NCI-H1436 treated with DMSO at 0.1 percent for 48 hours (cell line): Measurements from ENCODE around the gene HAPLN3.

Experiments used
- DNase-seq: peaks from one replicate; lab custom pipeline; 2025; lab: John Stamatoyannopoulos, UW

HAPLN3 gene

DNA sequence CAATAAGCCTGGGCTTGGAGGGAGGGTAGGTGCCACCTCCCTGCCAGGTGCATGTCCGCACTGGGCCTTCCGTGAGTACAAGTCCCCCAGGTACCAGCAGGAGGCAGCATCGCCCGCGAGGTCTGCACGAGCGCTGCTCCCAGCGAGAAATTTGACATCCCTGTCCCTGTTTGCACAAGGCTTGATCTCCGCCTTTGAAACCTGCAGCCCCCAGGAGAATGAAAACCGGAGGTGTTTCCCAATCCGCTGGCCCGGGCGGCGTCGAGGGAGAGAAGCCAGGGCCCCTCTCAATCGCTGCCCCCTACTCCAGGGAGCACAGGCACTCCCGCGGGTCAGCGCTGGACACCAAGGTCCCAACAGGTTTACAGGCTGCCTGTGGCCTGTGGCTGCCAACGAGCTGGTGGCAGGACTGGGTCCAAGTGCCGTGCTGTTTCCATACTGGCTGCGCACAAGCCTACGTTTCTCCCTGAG is 961 bp downstream of the HAPLN3 start:
- no peak for DNase-seq

DNA sequence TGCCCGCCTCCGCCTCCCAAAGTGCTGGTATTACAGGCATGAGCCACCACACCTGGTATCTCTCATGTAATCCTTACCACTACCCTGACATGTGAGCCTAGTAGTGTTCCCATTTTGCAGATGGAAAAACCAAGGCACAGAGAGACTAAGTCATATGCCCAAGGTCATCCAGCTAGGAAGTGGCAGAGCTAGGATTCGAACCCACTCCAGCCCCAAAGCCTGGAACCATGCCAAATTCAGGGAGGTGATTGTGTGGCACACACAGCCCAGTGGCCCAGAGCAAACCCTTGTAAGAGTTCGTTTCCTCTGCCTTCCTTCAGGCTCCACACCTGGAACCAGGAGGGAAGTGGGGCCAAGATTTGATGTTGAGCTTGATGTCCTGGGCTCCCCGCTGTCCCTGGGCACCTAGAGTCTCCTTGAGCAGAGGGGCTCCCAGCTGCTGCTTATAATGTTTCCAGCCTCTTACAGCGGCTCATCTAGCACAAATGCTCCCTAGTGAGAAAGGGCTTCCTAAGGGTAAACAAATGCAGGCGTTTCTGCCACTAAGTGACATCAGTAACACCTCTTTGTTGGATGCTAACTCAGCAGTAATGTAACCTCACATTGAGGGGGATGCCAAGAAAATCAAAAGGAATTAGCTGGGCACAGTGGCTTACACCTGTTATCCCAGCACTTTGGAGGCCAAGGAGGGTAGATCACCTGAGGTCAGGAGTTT is 3.6 kb downstream of the HAPLN3 start:
- DNase-seq = no peak

DNA sequence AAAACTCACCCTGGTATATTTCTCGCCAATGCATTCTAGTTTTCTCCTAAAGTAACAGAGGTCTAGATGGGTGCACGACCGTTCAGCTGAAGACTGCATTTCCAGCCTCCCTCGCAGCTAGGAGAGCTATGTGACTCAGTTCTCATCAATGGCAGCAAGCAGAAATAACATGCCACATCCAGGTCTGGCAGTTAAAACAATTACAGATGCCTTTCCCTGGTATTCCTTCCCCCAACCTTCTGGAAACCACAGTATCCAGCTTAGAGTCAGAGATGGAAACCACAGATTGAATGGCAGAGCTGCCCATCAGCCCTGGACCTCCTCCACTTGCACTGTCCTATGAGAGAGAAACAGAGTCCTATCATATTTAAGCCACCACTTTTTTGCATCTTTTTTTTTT is 4.8 kb downstream of the HAPLN3 start:
- DNase-seq = no peak

DNA sequence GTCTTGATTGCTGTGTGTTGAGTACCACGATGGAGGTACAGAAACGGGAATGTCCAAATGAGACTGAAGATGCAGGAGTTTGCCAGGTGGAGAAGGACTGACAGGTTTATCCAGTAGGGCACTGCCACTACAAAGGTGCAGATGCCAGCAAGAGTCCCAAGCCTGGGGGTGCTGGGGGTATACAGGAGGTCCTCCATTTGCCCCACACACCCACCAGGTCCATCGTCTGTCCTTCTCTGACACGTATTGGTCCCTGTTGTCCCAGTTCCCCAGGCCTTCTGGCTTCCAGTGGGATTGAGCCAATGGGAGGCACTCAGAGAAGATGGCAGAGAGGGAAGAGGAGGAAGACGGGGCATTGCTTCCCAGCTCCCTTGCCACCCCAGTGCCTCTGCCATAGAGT is 6.6 kb downstream of the HAPLN3 start:
- no peak for DNase-seq

DNA sequence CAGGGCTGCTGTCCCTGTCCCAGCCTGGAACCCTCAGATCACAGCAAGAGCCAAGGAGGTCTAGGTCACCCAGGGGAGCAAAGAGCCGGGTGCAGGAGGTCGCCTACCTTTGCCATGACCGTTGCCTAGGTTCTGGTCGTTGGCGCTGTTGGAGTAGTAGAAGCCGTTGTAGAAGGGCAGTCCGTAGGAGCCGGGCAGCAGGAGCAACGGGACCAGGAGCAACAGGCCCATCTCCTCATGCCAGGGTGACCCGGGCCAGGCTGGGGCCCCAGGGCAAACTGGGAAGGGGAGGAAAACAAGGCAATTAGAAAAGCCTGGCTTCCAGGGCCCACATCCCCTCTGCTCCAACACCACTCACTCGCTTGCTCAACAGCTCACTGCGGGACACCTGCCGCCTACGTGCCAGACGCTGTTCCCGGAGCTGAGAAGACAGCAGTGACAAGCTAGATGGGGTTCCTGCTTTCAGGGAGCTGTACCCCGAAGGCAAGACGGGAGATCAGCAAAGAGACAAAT is 8.2 kb downstream of the HAPLN3 start:
- no peak for DNase-seq

DNA sequence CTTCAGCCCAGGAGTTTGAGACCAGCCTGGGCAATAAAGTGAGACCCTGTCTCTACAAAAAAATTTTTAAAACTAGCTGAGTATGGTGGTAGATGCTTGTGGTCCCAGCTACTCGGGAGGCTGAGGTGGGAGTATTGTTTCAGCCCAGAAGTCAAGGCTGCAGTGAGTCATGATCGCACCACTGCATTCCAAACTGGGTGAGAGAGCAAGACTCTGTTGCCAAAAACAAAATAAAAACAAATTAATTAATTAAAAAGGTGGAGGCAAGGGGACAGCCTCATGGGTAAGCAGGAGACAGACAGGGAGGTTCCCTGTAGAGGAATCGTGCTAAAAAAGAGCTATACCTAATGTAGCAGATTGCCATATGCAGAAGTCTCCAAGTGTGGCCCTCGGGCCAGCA is 12.6 kb downstream of the HAPLN3 start:
- no peak for DNase-seq

DNA sequence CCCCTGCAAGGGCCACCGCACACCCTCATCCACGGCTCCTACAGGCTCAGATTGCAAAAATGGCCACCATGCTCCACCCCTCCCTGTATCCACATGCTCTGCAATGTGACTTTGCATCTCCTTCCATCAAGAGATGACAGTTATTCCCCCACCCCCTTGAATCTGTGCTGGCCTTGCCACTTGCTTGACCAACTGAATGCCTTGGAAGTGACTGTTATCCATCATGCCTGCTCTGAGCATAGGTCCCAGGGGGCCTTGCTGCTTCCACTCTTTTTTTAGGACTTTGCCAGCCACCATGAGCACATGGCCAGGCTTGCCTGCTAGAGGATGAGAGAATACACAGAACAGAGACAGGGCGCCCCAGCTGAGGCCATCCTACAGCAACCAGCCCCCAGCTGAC is 13.6 kb downstream of the HAPLN3 start:
- DNase-seq = no peak

DNA sequence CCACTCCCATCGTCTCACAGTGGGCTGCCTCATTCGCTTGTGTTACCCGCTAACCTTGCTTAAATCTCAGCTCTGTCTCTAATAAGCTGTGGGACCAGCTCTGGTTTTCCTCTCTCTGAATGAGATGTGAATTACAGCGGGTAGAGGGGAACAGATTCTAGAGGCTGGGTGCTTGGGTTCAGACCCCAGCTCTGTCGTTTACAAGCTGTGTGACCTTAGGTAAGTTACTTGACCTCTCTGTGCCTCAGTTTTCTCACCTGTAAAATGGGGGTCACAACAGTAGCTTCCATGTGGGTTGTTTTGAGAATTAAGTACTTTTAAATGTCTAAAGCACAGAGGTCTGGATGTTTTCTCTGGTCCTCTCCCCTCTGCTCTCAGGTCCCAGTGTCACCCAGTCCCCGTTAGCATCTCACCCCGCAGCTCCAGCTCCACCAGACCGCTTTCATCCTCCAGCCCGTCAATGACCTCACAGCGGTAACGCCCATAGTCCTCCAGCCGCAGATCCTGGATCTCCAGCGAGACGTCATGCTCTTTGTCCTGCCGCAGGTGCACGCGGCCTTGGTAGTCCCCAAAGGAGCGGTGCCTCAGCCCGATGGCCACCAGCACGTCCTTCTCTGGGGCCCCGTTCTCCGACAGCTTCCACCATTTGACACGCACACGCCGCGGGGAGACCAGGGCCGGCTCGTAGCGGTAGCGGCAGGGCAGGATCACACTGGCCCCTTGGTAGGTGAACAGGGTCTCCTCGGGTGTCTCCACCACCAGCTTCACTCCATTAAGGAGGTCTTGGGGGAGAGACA is 14.2 kb downstream of the HAPLN3 start:
- DNase-seq = no peak

DNA sequence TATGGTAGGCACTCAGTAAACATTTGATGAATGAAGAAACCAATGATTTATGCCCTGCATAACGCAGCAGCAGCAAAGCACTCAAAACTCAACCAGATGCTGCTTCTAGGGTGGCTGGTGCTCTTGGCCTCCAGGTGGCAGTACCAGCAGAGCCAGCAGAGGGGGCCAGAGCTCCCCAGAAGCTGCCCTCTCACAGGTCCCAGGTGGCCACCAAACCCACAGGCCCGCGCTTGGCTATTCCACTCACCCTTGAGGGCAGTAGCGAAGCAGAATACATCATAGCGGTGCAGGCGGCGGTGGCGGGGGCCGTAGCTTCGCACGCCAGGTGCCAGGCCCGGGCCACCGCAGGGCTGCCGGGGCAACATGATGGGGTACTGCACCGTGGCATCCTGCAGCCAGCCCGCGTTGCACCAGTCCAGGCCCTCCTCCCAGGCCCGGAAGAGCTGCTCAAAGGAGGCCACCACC is 16.6 kb downstream of the HAPLN3 start:
- no peak for DNase-seq

DNA sequence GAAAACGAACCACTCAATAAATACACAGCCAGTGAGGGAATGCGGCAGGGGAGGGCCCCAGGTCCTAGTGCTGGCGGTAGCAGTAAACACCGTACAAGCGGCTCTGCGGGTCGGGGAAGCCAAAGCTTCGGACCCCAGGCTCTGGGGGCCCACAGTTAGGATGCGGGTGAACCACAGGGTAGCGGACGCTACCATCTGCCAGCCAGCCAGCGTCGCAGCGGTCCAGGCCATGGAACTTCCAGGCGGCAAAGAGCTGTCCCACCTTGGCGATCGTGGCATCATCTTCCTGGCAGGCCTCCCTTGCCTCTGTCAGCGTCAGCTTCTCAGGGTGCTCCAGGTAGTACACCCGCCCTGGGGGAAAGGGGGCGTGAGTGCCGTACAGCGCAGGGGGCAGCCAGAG is 17.4 kb downstream of the HAPLN3 start:
- no peak for DNase-seq

DNA sequence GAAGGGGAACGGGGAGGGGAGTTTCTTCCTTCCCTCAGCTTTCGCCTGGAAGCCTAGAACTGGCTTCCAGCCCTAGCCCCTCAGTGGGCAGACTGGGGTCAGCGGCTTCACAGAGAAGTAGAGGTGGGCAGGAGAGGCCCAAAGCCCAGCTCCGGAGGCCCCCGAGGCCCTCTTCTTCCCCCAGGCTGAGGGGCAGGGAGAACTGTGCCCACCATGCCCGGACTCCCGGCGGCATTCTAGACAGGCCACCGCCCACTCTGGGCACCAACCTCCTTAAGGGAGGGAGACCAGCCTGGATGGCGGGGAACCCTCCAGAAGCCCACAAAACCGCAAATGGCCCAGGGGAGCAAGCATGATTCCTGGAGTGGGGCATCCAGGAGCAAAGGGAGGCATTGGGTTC is 17.9 kb downstream of the HAPLN3 start:
- no peak for DNase-seq

DNA sequence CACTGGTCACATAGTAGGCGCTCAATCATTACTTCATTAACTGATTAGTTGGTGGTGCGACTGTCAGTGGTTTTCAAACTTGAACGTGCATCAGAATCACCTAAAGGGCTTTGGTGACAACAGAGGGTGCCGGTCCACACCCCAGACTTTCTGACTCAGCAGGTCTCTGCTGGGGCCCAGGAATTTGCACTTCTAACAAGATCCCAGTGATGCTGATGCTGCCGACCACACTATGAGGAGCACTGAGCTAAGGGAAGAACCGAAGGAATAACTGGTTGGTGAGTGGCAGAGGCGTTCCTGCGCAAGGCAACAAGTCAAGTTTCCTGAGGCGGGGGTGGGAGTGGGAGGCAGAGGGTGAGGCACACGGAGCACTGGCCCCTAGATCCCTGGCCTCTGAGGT is 18.8 kb downstream of the HAPLN3 start:
- DNase-seq = no peak

DNA sequence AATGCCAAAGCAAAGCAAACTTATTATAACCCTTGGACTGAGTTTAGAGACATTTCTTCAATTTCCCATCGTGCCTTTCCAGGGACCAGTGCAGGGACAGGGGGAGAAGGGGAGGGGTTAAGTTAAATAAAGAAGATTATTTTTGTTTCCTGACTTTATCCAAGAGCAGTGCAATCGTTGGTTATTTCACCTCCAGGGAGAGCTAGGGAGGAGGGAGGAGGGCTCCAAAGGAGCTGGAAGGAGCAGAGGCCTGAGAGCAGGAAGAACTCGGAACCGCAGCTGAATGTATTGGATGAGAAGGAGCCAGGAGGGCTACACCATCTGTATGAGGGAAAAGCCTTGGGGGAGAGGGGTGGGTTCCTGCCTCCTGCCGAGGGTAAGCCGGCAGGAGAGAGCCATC is 20.7 kb downstream of the HAPLN3 start:
- DNase-seq = no peak

DNA sequence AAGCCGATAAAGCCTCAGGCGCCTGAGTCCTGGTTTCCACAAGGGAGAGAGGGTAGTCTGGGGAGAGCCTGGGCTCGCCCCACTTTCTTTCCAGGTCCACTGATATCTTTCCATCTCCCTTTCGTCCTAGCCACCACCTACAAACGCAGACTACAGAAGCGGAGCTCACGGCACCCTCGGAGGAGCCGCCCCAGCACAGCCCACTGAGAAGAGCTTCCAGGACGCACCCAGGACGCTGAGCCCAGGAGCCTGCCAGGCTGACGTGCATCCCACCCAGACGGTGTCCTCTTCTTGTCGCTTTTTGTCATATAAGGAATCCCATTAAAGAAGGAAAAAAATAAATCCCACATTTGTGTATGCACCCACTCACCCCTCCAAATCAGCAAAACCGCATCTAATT is 21.1 kb downstream of the HAPLN3 start:
- DNase-seq = no peak

DNA sequence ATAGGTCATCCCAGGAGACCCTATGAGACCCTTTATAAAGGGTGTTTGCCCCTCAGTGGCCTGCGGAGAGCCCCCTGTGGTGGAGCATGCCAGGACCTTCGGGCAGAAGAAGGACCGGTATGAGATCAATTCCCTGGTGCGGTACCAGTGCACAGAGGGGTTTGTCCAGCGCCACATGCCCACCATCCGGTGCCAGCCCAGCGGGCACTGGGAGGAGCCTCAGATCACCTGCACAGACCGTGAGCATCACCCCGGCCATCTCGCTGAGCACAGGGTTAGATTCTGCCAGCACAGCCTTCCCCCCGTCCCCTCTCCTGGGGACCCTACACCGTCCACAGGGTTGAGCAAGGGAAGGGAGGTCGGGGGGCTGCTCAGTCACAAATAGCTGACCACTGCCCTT is 21.6 kb downstream of the HAPLN3 start:
- DNase-seq = no peak

DNA sequence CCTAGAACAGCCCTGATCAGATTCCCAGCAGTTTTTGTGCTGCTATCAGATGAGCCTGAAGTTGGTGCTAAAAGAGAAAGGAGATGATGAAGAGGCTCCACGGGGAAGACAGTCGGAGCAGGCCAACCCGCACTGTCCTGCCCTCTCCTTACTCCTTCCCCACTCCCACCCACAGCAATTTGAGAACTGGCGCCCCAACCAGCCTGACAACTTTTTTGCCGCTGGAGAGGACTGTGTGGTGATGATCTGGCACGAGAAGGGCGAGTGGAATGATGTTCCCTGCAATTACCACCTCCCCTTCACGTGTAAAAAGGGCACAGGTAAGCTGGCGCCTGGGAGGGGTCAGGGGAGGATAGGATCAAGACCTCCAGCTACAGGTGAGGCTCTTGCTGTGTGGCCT is 22.6 kb downstream of the HAPLN3 start:
- DNase-seq = no peak

DNA sequence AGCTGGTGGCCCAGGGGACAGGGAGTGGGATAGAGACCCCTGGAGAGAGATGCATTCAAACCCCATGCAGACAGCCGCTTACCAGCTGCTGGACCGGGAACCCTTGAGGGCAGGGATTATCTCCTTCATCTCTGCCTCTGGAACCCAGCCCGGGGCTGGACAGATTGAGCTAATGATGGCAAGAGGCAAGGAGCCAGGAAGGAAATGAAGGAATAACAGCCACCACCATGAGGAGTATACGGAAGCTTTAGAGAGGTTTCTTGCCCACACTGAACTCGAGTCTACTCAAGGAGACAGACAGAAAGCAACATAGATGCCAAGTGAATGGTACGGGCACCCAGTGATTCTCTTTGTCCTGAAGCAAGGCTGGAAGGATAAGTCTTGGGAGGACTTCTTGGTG is 23.2 kb downstream of the HAPLN3 start:
- DNase-seq = no peak

DNA sequence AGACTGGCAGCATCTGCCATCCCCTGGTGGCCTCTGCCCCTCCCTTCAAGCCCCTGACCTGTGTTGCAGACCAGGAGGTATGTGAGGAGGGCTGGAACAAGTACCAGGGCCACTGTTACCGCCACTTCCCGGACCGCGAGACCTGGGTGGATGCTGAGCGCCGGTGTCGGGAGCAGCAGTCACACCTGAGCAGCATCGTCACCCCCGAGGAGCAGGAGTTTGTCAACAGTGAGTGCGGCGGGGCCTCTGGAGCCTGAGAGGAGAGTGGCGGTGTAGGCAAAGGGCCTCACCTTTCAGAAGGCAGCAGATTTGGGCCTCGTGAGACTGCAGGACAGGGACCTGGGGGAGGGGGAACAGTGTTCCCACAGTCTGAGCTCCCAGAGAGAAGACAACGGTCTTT is 24.0 kb downstream of the HAPLN3 start:
- DNase-seq = no peak

DNA sequence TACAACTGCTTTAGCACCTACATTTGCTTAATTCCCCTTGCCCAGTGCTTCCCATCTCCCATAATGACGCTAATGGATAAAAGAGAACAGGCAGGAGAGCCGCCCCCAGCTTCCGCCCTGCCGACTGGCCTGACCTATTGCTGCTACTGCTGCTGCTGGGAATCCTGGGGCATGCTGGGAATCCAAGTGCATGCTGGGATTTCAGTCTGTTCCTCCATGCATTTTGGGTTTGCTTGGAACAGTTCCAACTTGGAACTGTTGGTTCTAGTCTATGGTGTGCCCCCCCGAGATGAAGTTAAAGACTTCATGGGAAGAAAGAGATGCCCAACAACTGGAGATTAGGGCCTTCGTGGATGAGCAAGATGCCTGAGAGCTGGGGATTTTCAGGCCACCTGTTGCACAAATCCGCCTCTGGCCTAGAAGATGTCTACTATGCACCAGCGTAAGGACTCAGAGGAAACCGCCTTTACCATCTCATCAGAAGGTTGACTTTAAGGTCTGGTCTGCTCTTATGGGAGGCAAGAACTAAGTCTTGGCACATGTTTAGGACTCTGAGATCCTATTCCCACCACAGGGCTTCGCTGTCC is 29.0 kb downstream of the HAPLN3 start:
- DNase-seq = no peak

DNA sequence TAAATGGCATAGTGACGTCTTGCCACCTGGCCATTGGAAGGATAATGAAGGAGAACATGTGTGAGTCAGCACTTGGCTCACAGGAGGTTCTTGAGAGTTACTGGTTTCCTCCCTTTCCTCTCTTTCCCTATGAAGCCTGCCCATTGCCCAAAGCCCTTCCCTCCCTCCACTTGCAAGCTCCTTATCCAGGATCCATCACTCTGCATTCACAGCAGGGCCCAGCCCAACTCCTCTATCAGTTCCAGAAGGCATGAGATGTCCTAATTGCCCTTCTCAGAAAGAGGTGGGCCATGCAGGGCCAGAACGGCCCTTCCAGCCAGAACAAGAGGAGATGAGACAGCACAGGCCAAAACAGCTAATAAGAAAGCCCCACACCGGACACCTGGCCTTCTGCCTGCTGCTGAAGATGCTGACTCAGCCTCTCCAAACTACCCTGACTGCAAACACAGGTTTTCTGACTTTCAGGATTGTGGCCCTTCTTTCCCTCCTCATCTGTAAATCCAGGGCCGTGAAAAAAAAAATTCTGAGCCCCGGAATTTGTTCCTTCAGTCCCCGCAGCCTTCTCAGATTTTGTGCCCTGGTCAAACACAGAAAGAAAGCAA is 29.7 kb downstream of the HAPLN3 start:
- DNase-seq = no peak

DNA sequence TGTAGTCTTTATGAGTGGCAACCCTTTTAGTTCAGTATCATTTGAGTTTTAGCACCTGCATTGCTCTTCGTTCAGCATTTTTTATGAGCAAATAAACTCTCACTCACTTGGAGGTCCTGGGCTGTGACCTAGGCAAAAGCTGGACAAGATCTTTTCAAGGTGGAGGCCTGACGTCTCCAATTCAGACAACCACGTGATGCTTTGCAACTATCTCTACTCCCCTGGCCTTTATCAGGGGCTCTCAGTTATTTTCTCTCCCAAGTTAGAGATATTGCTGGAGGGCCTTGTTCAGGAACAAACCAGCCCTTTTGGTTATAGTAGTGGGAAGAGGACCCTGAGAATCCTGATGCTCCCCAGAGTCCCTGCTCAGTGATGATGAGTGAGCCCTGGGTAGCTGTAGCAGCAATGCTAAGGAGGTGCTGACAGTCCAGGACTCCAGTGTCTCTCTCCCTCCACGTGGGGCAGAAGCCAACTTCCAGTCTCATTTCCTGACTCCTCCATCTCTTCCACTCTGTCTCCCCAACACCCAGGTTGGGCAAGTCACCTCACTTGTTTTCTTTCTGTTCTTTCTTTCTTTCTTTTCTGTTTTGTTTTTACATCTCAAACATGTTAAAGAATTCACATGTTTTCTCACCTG is 30.4 kb downstream of the HAPLN3 start:
- DNase-seq = no peak

DNA sequence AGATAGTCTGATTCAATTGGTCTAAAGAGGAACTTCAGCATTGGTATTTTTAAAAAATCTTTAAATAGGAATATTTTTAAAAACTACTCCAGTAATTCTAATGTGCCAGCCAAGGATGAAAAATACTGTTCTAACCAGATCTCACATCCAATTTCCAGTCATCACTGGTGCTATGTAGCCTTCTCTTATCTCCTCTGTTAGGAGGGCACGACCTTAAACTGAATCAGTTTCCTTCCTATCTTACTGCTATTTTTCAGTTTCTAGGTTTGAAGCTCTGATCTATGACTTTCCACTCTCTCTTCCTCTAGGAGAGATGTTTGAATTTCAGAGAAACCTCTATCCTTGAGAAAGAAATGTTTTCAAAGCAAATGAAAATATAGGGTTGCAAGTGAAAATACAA is 31.9 kb downstream of the HAPLN3 start:
- DNase-seq = no peak
